HG02973 (cell line): Measurements from ENCODE around the gene KCNMA1.

Experiments
- ATAC-seq: cut with Tn5 transposase; IDR thresholded peaks from one replicate; pipeline ENCODE4 v1.9.1; 2021; ENCODE audit warnings: moderate library complexity; ENCODE audit not compliant: unreplicated experiment

Gene KCNMA1

DNA sequence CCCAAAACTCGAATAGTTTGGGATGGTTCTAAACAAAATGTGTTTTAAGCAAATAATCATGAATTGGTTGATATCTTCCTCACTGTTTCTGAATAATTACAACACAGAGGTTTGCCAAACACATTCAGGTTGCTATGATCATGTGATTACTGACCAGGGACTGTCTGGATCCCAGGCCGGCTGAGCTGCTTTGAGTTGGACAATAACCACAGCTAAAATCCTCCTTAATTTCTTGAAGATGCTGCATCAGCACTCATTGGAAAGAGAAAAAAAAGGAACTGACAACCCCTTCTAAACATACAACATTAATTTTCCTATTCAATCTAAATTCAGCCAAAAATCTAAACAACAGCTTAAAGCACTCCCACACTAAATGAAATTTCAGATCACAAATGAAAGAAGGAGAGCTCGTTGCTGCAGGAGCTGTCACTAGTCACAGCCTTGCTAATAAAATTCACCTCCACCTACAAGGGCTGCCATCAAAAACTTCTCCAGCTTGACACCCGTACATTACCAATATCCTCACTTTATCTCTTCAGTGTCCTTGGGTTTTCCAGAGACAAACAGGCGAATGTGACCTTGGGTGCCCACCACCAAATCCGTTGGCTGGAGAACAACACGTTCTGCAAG, 560.2 kb downstream of the KCNMA1 start:
- ATAC-seq = no peak

DNA sequence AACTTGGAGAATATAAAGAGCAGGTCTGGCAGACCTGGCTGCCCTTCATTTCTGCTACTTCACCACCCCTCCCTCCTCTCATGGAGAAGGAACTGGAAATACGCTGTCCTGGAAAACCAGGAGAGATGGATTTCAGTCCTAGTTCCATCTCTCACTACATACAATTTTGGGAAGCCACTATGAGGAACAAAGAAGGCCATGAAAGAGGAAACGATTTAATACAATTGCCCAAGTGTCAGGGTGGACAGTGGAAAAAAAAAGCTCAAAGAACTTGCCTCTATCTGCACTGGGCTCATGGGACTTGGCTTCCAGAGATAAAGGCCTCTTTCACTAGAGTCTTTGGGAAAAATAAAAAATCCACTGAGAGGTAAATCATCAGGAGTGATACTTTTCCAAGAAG, 561.7 kb downstream of the KCNMA1 start:
- no peak for ATAC-seq

DNA sequence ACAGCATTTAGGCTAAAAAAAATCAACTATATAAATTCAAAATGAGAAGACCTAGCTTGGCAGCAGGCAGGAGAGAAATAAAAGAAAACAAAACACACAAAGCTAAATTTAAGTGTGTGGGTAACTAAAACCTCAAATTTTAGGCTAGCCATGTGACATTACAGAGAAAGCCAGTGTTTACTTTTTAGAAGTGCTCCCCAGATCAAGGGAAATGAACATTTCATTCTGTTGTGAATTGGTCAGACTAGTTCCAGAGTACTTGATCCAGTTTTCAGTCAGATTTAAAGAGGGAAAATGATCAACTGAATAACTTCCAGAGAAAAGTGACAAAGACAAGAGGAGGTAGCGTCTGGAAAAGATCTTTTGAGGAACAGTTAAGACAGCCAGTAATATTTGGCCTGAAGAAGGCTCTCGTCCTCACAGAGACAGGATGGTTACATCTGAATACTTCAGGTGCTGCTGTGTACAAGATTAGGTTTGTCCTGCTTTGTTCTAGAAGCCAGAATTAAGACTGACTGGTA, 563.4 kb downstream of the KCNMA1 start:
- ATAC-seq = no peak

DNA sequence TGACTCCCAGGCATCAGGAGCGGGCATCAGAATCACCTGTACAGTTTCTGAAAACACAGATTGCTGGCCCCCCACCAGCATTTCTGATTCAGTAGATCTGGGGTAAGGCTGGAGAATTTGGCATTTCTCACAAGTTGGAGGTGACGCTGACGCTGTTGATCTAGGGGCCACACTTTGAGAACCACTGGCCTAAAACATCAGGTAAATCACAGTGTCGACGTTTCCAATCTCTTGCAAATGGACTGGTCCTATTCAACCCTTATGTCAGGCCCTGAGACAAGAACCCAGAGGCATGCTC, 564.0 kb downstream of the KCNMA1 start:
- ATAC-seq = no peak

DNA sequence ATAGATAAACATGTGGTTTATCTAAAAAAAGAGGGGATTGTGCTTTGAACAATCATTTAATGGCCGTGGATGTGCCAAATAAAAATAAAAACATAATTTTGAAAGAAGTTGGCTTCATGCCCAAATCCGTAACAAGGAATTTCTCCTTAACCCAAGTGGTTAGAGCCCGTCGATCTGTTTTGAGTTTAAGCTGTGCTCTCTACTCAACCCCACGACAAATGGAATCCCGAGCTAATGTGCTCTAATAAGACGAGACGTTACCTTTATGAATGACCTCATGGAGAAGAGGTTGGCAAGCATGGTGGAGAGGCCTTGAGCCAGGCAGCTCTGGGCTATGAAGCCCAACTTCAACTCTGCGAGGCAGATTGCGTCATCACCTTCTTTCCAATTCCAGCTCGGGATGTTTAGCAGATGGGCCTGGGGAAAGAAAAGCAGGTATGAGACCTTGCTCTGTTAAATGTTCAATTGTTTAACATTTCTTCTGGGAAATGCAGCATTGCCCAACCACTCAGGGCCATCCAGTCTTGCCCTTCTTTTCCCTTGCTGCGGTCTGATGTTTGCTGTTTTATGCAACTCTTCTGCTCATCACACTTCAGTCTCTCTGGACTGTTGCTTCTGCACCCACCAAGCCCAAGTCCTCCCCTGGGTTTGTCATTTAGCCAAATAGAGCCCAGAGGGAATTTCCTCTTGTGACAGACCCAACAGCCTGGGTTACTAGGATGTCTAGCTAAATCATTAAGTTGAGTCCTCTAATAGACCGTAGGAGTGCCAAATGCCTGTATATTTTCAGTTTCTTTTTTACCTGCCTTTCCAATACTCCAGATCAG, 564.6 kb downstream of the KCNMA1 start:
- ATAC-seq = no peak

DNA sequence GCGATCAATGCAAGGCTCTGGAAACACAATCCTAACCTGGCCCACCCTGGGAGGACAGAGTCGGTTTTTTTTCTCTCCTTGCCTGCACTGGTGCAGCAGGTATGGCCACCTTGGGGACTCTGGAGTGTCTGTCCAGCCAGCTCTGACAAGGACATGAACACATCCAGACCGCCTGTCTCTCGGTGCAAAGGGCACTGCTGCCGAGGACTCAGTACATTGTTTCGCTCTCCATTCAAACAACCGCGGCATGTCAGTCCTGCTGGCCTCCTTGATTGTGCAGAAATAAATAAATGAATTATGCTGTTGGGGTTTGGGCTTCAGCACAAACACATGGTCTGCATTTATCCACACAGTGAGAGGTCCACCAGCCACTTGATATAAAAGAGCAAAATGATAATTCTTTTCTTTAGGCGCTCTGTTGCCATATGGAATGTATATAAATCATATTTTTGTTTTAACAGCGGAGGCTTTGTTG, 565.2 kb downstream of the KCNMA1 start:
- no peak for ATAC-seq

DNA sequence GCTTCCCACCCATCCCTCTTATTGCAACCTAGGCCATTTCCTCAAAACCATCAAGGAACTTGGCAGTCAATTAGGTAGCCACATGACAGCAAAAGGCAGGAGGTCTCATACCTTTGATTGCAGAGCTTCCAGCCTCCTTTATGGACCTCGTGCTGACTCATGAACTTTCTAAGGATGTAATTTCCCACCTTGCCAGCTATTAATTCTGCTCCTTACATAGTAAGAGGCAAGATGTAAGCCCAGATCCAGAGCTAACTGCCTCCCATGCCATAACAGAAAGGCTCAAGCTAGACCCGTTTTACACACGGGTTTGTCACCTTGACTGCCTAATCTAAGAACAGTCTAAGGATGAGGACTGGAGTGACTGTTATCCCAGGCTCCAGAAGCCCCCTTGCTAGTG, 565.7 kb downstream of the KCNMA1 start:
- ATAC-seq = no peak

DNA sequence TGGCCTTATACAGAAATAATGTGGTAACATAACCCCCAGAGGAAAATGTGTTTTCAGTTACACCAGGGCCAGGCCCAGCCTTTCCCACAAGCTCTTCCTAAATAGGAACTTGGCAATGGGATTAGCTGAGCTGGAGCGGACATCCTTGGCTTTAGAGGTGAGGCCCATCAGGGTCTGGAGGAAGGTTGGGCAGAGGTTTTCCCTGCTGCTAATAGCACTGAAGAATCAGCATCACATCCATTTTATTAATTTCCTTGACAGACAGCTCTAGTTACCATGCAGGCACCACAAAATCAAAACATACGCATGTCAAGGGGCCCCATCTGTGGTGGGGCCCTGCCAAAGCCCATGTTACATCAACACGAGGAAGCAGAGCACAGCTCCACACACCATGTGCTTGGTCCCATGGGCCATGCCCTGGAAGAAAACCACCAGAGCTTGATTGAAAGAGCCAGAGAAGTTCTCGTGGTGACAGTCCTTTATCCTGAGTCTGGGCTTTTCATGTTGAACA, 566.6 kb downstream of the KCNMA1 start:
- no peak for ATAC-seq

DNA sequence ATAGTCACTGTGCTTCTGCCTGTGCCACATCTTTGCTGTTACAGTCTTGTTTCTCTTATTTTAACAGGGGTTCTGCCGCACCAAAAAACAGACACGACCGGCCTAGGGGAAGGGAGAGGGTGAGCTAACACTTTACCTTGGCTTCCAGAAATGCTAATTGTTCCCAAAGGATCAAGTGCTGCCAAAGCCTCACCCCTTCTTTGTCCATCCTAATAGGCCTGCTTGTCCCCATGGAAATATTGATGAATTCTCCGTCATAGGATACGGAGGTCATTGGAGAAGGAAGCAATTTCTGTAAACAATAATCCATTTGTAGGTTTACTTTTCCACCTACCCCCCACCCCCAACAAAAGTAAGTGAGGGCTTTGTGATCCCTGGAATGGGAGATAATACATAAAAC, 567.3 kb downstream of the KCNMA1 start:
- ATAC-seq = no peak

DNA sequence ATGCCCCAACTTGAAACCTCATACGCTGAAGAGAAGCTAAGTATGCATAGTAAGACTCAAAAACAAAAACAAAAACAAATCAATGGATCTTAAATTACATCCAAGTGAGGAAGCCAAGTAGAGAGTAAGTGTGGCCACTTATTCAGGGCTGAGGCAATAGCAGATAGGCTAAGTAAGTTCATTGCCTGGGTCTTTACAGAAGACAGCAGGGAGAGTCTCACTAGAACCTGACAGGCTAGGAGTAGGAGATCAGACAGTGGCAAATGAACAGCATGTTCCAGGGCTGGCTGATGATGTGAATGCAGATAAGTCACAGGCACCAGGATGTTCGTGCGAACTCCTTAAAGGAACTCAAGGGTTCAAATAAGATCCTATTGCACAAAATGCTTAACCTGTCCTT, 568.6 kb downstream of the KCNMA1 start:
- no peak for ATAC-seq

DNA sequence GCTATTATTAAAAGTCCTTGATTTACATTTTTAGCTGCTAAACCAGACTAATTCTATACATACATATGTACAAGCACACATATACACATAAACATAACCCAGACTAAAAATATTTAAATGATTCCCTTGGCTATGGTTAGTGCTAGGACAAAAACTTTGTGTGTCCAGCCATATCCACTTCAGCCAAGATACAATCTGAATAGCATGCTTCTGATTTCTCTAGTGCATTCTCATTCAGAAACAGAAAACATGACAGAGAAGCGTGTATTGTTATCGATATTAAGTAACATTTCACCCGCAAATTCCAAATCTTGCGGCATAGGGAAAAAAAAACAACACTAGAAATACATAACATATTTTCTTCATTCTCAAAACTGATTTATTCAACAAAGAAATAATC, 569.3 kb downstream of the KCNMA1 start:
- no peak for ATAC-seq

DNA sequence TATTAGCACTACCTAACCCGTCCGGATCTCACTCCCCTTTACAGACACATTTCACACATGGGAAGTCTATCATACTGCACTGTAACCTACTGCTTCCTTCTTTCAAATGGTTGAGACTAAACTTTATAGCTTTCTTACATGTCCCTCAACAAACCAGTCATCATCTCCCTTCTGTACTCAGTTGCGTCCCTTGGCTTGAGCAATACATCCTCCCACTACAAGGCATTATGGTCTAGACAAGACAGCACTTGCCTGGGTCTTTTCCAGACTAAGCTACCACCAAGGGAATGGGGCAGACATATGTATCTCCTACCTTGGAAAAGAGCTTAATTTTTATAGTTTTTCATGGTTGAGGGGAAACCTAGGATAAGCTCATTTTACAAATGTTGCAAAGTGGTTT, 575.2 kb downstream of the KCNMA1 start:
- no peak for ATAC-seq

DNA sequence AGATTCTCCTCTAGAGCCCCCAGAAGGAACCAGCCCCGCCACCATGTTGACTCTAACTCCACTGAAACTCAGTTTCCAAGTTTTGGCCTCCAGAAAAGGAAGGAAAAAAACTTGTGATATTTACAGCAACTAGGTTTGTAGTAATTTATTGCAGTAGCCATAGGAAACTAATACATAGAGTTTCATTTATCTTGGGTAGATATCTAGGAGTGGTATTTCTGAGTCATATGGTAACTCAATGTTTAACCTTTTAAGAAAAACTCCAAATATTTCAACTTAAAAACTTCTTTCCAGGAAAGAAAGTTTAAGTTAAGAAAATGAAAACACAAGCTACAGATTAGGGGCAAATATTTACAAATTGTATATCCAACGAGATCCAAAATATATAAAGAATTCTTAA, 576.7 kb downstream of the KCNMA1 start:
- no peak for ATAC-seq

DNA sequence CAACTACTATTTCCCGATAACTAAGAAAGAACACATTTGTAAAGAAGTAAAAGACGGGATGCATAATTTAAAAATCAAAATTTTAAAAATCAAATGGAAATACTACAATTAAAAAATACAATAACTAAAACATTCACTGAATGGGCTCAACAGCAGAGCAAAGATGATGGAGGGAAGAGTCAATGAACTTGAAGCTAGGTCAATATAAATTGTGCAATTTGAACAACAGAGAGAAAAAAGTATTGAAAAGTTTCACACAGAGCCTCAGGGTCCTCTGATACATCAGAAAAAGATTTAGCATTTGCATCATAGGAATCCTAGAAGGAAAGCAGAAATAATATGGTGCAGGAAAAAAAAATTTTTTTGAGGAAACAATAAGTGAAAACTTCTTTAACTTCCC, 581.0 kb downstream of the KCNMA1 start:
- no peak for ATAC-seq

DNA sequence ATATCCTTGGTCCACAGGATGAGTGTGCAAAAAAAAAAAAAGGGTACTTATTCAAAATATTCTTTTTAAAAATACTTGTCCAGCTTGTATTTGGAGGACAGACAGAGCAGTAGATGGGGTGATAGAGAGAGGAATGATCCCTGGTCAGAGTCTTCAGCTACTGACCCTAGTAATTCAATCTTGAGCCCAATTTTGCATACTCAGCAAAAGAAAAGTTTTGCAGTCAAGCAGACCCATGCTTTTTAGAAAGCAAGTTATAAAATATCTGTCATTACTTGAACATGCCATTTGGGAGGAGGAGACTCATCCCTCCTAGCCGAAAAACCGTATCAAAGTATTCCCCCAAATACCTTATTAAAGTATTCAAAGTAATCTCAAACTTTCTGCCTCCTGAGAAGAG, 585.0 kb downstream of the KCNMA1 start:
- ATAC-seq = no peak

DNA sequence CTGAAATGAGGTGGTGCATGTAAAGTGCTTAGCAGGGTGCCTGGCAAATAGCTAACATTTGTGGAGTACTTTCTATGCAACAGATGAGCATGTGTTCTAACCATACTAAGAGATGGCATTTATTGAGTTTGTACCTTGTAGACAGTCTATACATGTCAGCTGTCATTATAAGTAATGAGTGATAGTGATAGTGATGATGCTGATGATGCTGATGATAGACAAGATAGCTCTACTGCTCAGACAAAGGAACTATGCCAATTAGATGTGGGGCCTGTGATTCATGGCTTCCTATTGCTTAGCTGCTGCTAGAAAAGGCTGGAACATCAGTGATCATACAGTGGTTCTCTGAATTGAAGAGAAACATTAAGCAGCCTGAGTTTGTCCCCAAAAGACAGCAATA, 585.8 kb downstream of the KCNMA1 start:
- ATAC-seq = no peak

DNA sequence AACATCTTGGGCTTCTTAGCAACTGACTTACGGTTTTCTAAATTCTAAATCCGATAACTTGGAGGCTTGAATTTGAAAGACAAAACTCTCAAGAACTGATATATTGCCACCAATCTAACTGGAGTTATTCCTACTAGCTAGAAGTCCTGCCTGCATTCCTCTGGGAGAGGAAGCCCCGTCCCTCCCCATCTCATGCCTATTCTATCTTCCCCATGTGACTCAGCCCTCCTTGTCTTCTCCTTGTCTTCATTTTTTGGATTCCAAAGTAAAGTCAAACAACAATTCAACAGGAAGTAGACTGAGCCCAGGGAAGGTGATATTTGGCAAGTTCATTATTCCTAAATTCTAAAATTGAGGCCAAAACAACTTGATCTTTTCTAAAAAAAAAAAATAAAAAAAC, 587.7 kb downstream of the KCNMA1 start:
- no peak for ATAC-seq

DNA sequence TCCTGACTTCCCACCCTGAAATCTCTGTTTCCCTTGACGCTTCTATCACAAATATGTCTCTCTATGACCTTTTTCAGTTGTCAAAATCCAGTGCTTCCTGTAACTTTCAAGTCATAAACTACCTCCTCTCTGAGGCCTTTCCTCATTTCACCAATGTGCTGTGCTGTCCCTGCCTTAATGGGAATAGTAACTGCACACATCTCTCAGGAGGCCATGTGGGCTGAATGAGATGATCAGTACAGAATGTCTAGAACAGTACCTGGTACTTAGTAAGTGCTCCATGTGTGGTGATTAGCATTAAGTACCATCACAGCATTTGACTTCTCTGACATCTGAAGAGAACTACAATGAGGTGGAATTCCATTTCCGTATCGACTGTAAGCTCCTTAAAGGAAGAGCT, 588.5 kb downstream of the KCNMA1 start:
- no peak for ATAC-seq

DNA sequence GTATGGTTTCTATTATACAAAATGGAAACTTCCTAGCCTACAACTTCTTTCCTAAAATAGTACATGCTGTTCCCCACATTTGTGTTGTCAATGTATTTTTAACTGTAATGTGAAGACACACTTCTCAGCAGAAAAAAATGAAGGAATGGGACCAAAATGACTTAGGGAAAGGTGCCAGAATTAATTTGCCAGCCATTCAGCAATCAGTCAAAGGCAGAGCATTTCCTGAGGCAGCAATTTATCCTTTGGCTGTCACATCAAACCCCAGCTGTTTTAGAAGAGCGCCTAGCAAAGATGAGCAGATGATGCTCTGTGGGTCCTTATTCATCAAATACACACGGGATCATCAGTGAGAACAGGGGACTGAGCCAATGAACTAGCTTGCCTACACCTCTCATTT, 592.5 kb downstream of the KCNMA1 start:
- ATAC-seq = no peak

DNA sequence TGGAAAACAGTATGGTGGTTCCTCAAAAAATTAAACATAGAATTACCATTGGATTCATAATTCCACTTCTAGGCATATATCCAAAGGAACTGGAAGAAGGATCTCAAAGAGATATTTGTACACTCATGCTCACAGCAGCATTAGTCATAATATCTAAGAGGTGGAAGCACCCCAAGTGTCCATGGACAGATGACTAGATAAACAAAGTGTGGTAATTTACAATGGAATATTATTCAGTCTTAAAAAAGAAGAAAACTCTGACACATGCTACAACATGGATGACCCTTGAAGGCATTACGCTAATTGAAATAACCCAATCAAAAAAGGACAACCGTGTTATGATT, 594.2 kb downstream of the KCNMA1 start:
- ATAC-seq = no peak

DNA sequence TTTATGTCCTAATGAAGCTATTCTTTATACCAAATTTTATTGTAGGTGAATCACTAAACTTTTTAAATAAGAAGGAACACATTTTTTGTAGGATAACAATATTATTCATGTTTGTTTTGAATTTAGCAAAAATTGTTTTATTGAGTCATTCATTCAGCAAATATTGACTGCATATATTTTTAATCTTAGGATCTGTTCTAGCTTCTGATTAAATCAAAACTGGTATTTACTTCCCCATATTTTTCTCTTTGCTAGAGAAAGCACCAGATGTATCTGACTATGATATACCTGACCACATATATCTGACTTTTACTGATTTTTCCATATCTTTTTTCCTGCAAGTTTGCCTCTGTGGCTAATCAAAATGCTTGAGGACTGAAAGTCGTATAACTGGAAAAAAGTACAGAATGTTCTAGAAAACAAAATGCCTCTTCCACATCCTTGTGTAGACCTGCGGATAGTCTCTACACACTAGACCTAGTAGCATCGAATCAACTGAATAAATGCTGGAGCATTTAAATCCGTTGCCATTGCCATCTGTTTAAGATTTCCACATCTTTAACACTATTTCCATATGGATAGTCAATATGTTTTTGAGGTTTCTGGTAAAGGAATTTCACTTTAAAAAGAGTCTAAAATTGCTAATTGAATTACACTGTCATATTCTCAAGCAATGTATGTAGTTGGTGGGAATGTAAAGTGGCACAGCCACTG, 594.7 kb downstream of the KCNMA1 start:
- no peak for ATAC-seq
